ENCODE data around the gene C14orf132. TPM values are rescaled to one million over a fixed set of nuclear protein-coding genes. Genes with fewer than 3 reads are reported as not detected.
A peak's percentile ranks its signal among the peaks of the same experiment; 100 is the strongest.

The C14orf132 gene
- total RNA-seq, 4 donors from 2014 or later, result 2.7 to 3.7 (median 3.0) TPM

DNA sequence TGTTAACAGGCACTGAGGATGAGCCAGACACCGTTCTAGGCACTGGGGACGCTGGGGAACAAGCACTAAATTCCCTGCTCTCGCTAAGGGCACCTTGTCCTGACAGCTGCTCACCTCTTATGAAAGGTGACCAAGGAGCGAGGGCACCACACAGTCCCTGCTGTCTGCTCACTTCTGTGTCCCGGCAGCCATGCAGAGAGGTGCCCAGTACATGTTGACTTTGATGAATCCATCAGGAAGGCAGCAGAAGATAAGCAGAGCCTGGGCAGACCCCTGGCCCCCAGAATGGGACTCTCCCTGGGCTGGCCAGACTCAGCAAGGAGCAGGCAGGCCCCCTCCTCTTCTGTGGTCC lies 14.1 kb downstream of the C14orf132 start:
- Histone ChIP-seq H3K4me1 (no peaks in the 10 kb centered on the region), H3K27me3 (no peaks in the 10 kb centered on the region), H3K9me3 (no peaks in the 10 kb centered on the region), H3K27ac (no peak overlapping the region), H3K4me3 (replicated peaks in 1 of 3) (no peak overlapping the region), H3K36me3 (no peaks in the 10 kb centered on the region)
- 83 to 93% methylated on average over 5 of the region's 5 CpGs for WGBS, 2 donors
- intact Hi-C loops (cut with DNase I), result no loop called here
- TF ChIP-seq POLR2A (IDR thresholded peaks at IDR 0.05) (no peak), CTCF (IDR thresholded peaks at IDR 0.05) (no peak)
- DNase-seq, result no peak

DNA sequence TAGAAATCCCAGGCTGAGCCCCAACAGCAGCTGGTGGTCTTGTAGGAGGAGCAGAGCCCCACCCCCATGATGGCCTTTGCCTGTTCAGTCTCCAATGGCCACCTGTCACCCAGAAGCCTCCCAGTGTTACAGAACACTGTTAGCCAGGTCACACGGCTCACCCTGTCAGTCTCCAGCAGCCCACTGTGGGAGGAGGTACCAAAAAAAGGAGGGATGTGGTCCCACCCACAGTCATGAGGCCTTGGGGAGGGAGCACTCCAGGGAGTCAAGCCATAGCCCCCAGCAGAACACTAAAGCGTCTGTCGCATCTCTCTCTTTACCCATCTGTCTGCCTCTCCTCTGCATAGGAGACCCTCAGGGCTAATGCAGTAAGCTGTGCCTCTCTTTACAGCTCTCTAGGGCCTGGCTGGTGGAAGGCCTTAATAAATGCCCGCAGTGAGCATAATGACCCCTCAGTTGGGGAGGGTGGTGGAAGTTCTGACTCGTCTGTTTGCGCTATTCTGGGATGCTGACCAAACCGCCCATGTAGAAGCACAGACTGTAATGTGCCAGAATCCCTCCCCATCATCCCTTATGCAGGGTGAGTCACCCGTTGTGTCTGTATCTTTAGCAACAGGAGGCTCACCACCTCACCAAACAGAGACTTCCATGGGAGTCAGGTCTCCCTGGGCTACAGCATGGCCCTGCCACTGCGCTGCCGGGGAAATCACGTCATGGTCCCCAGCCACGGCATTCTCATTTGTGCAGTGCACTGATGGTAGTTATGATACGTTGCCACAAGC lies 14.6 kb downstream of the C14orf132 start:
- DNase-seq, result peak in 1 of 2 donors; percentile 7
- no peaks in the 10 kb centered on the region for H3K4me1 ChIP-seq
- no peak for TF ChIP-seq CTCF (IDR thresholded peaks at IDR 0.05)
- no peak for TF ChIP-seq POLR2A (IDR thresholded peaks at IDR 0.05)
- H3K9me3 ChIP-seq, result no peaks in the 10 kb centered on the region
- H3K27ac ChIP-seq, result no peak overlapping the region
- H3K4me3 ChIP-seq (replicated peaks in 1 of 3), result no peak overlapping the region
- H3K36me3 ChIP-seq, result no peaks in the 10 kb centered on the region
- no peaks in the 10 kb centered on the region for H3K27me3 ChIP-seq
- intact Hi-C loops (cut with DNase I), result no loop called here
- WGBS, 2 donors, result 70 to 73% methylated on average over 13 of the region's 13 CpGs

DNA sequence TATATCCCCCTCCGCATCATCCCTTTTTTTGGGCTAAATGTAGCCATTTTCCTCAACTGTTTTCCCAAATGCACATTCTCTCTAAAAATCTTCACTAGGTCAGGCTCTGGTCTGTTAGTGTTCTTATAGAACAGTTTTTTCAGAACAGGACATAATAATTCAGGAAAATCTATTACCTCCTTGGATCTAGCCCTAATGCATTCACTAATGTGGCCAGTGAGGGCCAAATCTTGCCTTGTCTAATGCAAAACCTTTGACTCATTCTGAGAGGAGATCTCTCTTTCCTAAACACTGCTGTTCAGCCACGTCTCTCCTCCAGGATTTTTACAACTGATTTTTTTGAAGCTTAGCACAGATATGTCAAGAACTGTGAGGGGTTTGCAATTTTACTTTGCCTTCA lies 15.5 kb downstream of the C14orf132 start:
- Histone ChIP-seq H3K27me3 (no peaks in the 10 kb centered on the region), H3K4me1 (no peaks in the 10 kb centered on the region), H3K27ac (no peak overlapping the region), H3K36me3 (no peaks in the 10 kb centered on the region), H3K4me3 (replicated peaks in 1 of 3) (no peak overlapping the region), H3K9me3 (no peaks in the 10 kb centered on the region)
- no peak for DNase-seq
- 85 to 86% methylated on average over 2 of the region's 2 CpGs for WGBS, 2 donors
- TF ChIP-seq CTCF (IDR thresholded peaks at IDR 0.05) (no peak), POLR2A (IDR thresholded peaks at IDR 0.05) (no peak)
- intact Hi-C loops (cut with DNase I), result no loop called here

GRCh38 chr14:96055065-96055752 lies 16.0 kb downstream of the C14orf132 start:
- DNase-seq, result no peak
- no peaks in the 10 kb centered on the region for H3K9me3 ChIP-seq
- TF ChIP-seq POLR2A (IDR thresholded peaks at IDR 0.05) (no peak), CTCF (IDR thresholded peaks at IDR 0.05) (no peak)
- H3K4me3 ChIP-seq (replicated peaks in 1 of 3), result no peak overlapping the region
- H3K4me1 ChIP-seq, result peaks cover 0 to under 1% of the 10 kb centered on the region in 2 donors
- WGBS, 2 donors, result 86% methylated on average over 12 of the region's 12 CpGs
- no peaks in the 10 kb centered on the region for H3K27me3 ChIP-seq
- intact Hi-C loops (cut with DNase I), result no loop called here
- H3K27ac ChIP-seq, result no peak overlapping the region
- H3K36me3 ChIP-seq, result no peaks in the 10 kb centered on the region
